NCI-H2171 (cell line): ENCODE measurements around the gene TMEM121.

Source experiments
- DNase-seq: peaks from one replicate; lab custom pipeline; 2025; lab: John Stamatoyannopoulos, UW

TMEM121 gene

GRCh38 chr14:105525861-105526775, at the start of gene TMEM121:
TMEM121 (plus strand) TSS chr14:105526583; CDS start chr14:105528835, 2,252 bp downstream.
- peak; percentile 19 for DNase-seq

DNA sequence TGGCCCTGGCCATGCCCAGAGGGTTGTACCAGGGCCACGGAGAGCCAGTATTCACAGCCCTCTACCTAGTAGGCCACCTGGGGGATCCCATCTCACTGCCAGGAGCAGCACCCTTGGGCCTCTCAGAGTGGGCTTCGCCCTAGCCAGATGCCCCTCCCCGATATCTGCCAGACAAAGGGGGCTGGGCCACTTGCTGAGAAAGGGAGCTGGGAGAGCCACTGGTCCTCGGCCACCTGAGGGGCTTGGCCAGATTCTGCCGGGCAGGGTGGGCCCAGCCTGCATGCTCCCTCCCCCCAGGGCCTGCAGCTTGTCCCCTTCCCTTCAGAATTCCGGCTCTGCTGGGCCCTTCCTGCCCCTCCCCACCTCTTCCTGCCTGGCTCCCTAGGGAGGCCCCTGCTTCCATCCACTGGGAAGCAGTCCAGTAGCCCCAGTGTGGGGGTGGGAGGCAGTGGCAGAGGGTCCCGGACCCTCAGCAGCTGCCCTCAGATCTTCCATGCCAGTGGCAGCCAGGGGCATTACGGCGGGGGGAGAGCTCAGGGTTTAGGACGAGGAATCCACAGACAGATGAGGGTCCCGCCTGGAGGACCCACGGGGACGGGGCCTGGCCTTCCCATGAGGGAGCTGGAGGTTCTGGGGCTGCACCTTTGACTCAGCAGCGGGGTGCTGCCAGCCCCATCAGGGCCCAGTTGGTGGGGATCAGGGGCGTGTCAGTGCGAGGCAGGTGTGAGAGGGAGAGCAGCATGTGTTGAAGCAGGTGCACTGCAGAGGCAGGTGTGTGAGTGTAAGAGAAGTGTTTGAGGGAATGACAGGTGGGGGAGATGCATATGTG, 49.3 kb upstream of the TMEM121 start:
- no peak for DNase-seq

- peak; percentile 46 for DNase-seq
Observed at GRCh38 chr14:105477660-105478397, 48.6 kb upstream of the TMEM121 start.

DNA sequence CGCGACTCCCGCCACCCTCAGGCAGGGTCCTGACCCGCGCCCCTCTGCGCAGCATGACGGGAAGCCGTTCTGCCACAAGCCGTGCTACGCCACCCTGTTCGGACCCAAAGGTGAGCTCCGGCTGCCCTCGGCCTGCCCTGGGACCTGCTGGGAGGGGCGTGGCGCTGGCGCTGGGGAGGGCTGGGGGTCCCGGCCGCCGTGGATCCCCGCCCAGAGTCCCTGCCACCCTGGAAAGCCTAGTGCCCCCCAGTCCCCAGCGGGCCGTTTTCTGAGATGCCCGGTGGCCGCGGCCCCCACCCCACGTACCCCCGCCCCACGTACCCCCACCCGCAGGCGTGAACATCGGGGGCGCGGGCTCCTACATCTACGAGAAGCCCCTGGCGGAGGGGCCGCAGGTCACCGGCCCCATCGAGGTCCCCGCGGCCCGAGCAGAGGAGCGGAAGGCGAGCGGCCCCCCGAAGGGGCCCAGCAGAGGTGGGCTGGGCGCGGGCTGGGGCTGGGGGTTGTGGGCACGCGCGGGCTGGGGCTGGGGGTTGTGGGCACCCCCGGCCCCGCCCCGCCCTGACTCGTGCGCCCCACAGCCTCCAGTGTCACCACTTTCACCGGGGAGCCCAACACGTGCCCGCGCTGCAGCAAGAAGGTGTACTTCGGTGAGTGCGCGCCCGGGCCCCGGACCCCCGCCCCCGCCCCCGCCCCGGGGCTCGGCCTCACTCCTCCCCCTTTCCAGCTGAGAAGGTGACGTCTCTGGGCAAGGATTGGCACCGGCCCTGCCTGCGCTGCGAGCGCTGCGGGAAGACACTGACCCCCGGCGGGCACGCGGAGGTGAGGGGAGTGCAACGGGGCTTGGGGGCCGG, 47.8 kb upstream of the TMEM121 start:
- no peak for DNase-seq

GRCh38 chr14:105479431-105480158, 46.8 kb upstream of the TMEM121 start:
- DNase-seq, result peak; percentile 15

- DNase-seq, result no peak
Observed at GRCh38 chr14:105480199-105480746, 46.1 kb upstream of the TMEM121 start.

- peak; percentile 86 for DNase-seq
Observed at GRCh38 chr14:105480807-105481801, 45.3 kb upstream of the TMEM121 start.

DNA sequence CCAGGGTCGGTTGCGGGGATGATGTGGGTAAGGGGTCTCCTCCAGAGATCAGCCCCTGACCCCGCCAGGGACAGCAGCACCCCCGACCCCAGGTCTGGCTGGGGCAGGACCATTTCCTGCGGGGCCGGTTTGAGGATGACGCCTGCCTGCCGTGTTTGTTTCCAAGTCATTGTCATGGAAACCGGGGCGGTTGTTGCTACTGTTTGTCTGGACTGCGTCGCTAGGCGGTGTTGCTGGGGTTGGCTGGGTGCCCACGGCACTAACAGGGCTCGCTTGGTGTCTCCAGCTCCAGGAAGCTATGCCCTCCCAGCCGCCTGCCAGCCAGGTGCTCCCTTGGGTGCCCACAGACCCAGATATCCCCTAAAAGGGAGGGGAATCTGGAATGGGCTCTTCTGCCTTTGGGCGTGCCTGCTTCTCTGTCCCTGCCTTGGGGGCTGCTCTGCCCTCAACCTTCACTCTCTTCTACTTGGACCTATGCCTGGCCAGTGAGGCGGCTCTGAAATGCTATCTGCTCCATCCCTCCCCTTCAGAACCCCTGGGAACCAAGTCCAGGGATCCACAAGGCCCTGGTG, 44.4 kb upstream of the TMEM121 start:
- DNase-seq, result peak; percentile 97

GRCh38 chr14:105482486-105483110, 43.8 kb upstream of the TMEM121 start:
- no peak for DNase-seq

DNA sequence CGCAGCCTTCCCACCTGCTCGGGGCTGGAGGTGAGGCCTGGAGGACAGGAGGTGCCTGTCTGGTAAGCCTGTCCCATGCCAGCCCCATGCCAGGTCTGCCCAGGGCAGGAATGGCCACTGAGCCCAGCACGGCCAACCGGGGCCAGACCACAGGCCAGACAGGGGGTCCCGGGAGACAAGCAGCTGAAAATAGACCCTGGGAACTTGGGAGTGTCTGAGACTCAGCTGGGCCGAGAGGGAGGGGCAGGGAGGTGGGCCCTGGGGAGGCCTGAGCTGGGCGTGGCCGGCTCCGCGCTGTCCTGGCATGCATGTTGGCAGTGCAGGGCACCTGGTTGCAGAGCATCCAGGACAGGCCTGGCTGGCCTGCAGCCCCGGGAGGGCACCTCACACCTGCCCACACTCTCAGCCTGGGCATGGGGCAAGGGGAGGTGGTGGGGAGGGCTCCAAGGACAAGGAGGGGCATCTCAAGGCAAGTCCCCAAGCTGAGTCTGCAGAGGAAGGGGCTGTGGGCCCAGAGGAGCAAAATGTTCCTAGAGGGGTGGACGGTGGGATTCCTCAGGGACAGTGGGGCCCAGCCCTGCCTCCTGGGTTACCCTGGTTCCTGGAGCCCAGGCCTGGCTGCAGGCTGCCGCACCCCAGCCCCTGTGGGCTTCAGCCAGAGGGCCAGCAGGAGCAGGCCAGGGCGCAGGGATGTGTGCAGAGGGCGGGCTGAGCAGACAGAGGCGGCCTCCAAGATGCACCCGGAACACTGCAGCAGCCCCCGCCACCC, 42.9 kb upstream of the TMEM121 start:
- no peak for DNase-seq

DNA sequence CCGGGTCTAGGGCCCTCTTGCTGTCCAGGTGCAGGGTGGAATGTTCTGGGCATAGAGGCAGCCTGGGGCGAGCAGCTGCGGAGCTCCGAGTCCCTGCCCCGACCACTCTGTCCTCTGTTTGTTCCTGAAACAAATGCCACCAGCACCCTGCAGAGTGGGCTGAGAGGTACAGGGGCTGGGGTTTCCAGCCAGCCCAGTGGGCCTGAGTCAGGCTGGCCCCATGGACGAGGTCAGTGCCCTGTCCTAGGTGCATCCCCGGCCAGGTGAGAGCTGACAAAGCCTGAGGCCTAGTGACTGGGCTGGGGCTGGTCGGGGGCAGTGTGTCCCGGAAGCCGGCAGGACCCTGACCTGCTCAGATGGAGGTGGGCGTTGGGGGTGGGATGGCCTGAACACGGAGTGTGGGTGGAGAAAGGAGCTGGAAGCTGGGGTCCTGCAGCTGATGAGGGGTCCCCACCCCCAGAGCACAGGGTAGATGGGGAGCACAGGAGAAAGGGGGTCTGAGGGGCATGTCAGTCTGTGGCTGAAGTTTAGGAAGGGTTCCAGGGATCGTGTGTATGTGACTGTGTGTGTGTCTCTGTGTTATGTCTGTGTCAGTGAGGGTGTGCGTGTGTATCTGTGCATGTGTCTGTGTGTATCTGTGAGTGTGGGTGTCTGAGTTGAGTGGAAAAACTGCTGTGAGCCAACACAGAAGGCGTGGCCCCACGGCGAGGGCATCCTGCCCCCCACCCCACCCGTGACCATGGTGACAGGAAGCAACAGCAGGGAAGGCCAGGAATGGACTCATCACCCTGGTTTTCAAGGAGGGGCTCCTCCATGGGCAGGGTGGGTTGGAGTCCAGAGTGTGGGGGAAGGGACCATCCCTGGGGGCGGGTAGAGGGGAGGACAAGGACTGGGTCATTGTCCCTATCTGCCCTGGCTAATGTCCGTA, 42.0 kb upstream of the TMEM121 start:
- DNase-seq, result no peak

DNA sequence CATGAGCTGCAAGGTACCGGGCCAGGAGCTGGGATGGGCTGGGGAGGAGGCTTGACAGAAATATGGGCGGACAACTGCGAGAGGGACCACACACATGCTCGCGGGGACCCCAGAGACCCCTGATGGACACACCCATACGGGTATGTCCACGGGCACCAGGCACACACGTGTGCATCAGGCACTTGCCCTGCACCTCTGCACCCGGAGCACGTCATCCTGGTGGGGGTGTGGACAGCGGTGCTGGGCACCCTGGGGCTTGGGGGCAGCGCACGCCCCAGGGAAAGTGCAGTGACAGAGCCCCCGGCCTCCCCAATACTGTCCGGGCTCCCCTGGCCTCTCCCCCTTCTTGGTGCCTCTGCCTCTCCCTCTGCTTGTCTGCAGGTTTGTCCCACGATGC, 41.4 kb upstream of the TMEM121 start:
- no peak for DNase-seq

- no peak for DNase-seq
Observed at GRCh38 chr14:105485739-105486162, 40.6 kb upstream of the TMEM121 start.

GRCh38 chr14:105486163-105486973, 40.0 kb upstream of the TMEM121 start, which contains the start of gene CRIP1:
CRIP1 (plus strand) TSS chr14:105486886; CDS start chr14:105487260, 374 bp downstream.
- no peak for DNase-seq

DNA sequence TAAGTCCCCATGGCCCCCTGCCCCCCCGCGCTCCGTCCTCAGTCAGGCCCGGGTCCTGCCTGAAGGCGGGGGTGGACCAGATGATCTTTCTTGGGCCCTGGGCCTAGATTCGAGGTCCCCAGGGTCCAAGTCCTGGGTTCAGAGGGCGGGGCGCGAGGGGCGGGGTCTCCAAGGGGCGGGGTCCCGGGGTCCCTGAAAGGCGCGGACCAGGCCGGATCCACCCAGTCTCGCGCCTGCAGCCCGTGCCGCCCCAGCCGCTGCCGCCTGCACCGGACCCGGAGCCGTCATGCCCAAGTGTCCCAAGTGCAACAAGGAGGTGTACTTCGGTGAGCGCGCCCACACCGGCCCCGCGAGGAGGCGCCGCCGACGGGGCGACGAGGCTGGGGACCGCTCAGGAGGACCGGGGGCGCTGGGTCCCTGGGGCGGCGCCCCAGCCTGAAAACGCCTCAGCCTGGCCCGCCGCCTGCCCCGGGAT, 39.4 kb upstream of the TMEM121 start:
- DNase-seq, result peak; percentile 17
